Activated CD8-positive, alpha-beta T cell treated with anti-CD3 and anti-CD28 coated beads, Interleukin-2, amount 10 ng/mL, durations not matched to agents 7 days and 5 days (primary cell): ENCODE data around the gene SLC23A2. TPM values are rescaled to one million over a fixed set of nuclear protein-coding genes. Genes with fewer than 3 reads are reported as not detected.
"Not testable (repeated sequence)": the region's sequence is repeated elsewhere in the genome, so short reads cannot be mapped to it uniquely, and the experiment has no call there.

ENCODE experiments used
- ATAC-seq: fragments of 150-1000 bp; cut with Tn5 transposase; one replicate; pipeline ENCODE4 v1.10.0; 2021; ENCODE audit warnings: moderate library complexity
- CTCF ChIA-PET: fragments of 350-600 bp; sonication (Branson Sonifier 250); formaldehyde crosslinking; loops from one replicate; lab custom pipeline; 2021; ENCODE audit warnings: antibody characterized with exemption; lab: Charles Lee
- POLR2A ChIA-PET: fragments of 350-600 bp; sonication (Branson Sonifier 250); formaldehyde crosslinking; loops from one replicate; lab custom pipeline; 2021; ENCODE audit warnings: antibody characterized with exemption; lab: Charles Lee
- DNase-seq: peaks from one replicate; pipeline ENCODE4 v3.0.0-alpha.2; 2020
- H3K27ac Mint-ChIP-seq: one replicate; pipeline ENCODE4 v1.8.0; 2021; ENCODE audit warnings: mild to moderate bottlenecking, mixed read lengths
- H3K27me3 Mint-ChIP-seq: one replicate; pipeline ENCODE4 v1.8.0; 2021; ENCODE audit warnings: low read depth, mixed read lengths
- H3K36me3 Mint-ChIP-seq: one replicate; pipeline ENCODE4 v1.8.0; 2021; ENCODE audit warnings: low read depth, mixed read lengths
- H3K4me1 Mint-ChIP-seq: one replicate; pipeline ENCODE4 v1.8.0; 2021; ENCODE audit warnings: low read depth, mixed read lengths
- H3K4me3 Mint-ChIP-seq: one replicate; pipeline ENCODE4 v1.8.0; 2021; ENCODE audit warnings: mild to moderate bottlenecking, mixed read lengths
- H3K9me3 Mint-ChIP-seq: one replicate; pipeline ENCODE4 v1.8.0; 2022; ENCODE audit warnings: mixed read lengths; ENCODE audit not compliant: insufficient read depth
- total RNA-seq, 2 experiments: library from RNA; stranded (reverse); gene quantifications; one replicate each; pipeline ENCODE4 v1.2.3, GENCODE V29; 2021

The SLC23A2 gene
- total RNA-seq, 2 experiments from 2014 or later = 14.7 to 16.7 TPM

- no peaks in the 10 kb centered on the region for H3K27me3 Mint-ChIP-seq
- H3K4me3 Mint-ChIP-seq = no peak overlapping the region
- DNase-seq = no peak
- ChIA-PET CTCF (no interaction called here), POLR2A (interaction anchor here (0.6 kb wide), 1 partner anchor 42 kb away, joined by 3 read pairs; no protein-coding TSS in a partner anchor)
- no peak overlapping the region for H3K27ac Mint-ChIP-seq
- no peaks in the 10 kb centered on the region for H3K4me1 Mint-ChIP-seq
- no peak for ATAC-seq
- H3K9me3 Mint-ChIP-seq = no peaks in the 10 kb centered on the region
- peaks cover 22% of the 10 kb centered on the region for H3K36me3 Mint-ChIP-seq
Measured at GRCh38 chr20:4853757-4854560, 147.4 kb downstream of the SLC23A2 start.

- ChIA-PET POLR2A (no interaction called here), CTCF (no interaction called here)
- Mint-ChIP-seq H3K4me1 (no peaks in the 10 kb centered on the region), H3K27ac (no peak overlapping the region), H3K27me3 (no peaks in the 10 kb centered on the region), H3K36me3 (peaks cover 13% of the 10 kb centered on the region), H3K9me3 (no peaks in the 10 kb centered on the region), H3K4me3 (no peak overlapping the region)
- DNase-seq (no peak), ATAC-seq (no peak)
Measured at GRCh38 chr20:4853004-4853403, 148.3 kb downstream of the SLC23A2 start.

- Mint-ChIP-seq H3K4me1 (no peaks in the 10 kb centered on the region), H3K27me3 (peaks cover 3% of the 10 kb centered on the region), H3K4me3 (no peak overlapping the region), H3K27ac (no peak overlapping the region), H3K36me3 (peaks cover 9% of the 10 kb centered on the region), H3K9me3 (no peaks in the 10 kb centered on the region)
- ChIA-PET CTCF (interaction anchor here (0.6 kb wide), 1 partner anchor 92 kb away, joined by 3 read pairs; no protein-coding TSS in a partner anchor), POLR2A (no interaction called here)
- DNase-seq (no peak), ATAC-seq (no peak)
Measured at GRCh38 chr20:4850960-4851359, 150.3 kb downstream of the SLC23A2 start.

GRCh38 chr20:4848829-4849228, 152.5 kb downstream of the SLC23A2 start:
- H3K4me3 Mint-ChIP-seq, DNase-seq, ATAC-seq, H3K4me1 Mint-ChIP-seq, H3K9me3 Mint-ChIP-seq, CTCF ChIA-PET, H3K27me3 Mint-ChIP-seq, H3K27ac Mint-ChIP-seq, H3K36me3 Mint-ChIP-seq, POLR2A ChIA-PET: not testable (repeated sequence)

GRCh38 chr20:4848041-4848440, 153.3 kb downstream of the SLC23A2 start:
- ChIA-PET POLR2A (no interaction called here), CTCF (no interaction called here)
- DNase-seq = no peak

GRCh38 chr20:4846821-4847220, 154.5 kb downstream of the SLC23A2 start:
- ChIA-PET POLR2A (no interaction called here), CTCF (no interaction called here)
- H3K36me3 Mint-ChIP-seq = no peaks in the 10 kb centered on the region
- no peak overlapping the region for H3K27ac Mint-ChIP-seq
- ATAC-seq (no peak), DNase-seq (no peak)
- H3K27me3 Mint-ChIP-seq = peaks cover 7% of the 10 kb centered on the region
- H3K9me3 Mint-ChIP-seq = no peaks in the 10 kb centered on the region
- peaks cover 4% of the 10 kb centered on the region for H3K4me1 Mint-ChIP-seq
- no peak overlapping the region for H3K4me3 Mint-ChIP-seq

More at GRCh38 chr20:4848041-4848440, 153.3 kb downstream of the SLC23A2 start:
- Mint-ChIP-seq H3K4me3 (no peak overlapping the region), H3K27ac (no peak overlapping the region), H3K4me1 (peaks cover 4% of the 10 kb centered on the region), H3K9me3 (no peaks in the 10 kb centered on the region), H3K36me3 (no peaks in the 10 kb centered on the region), H3K27me3 (peaks cover 7% of the 10 kb centered on the region)
- no peak for ATAC-seq

GRCh38 chr20:4844751-4845465, 156.4 kb downstream of the SLC23A2 start:
- Mint-ChIP-seq H3K27me3 (peaks cover 8% of the 10 kb centered on the region), H3K4me3 (no peak overlapping the region), H3K9me3 (no peaks in the 10 kb centered on the region), H3K27ac (no peak overlapping the region), H3K4me1 (peaks cover 4% of the 10 kb centered on the region), H3K36me3 (no peaks in the 10 kb centered on the region)
- no peak for DNase-seq
- no peak for ATAC-seq
- ChIA-PET CTCF (interaction anchor here (1.9 kb wide), 1 partner anchor 105 kb away, joined by 4 read pairs; no protein-coding TSS in a partner anchor), POLR2A (no interaction called here)

GRCh38 chr20:4844325-4844724, 157.0 kb downstream of the SLC23A2 start:
- Mint-ChIP-seq H3K27ac (no peak overlapping the region), H3K4me3 (no peak overlapping the region), H3K9me3 (no peaks in the 10 kb centered on the region), H3K27me3 (peaks cover 8% of the 10 kb centered on the region), H3K36me3 (no peaks in the 10 kb centered on the region), H3K4me1 (peaks cover 4% of the 10 kb centered on the region)
- CTCF ChIA-PET = interaction anchor here (1.9 kb wide), 1 partner anchor 104 kb away, joined by 4 read pairs; no protein-coding TSS in a partner anchor
- POLR2A ChIA-PET = no interaction called here
- ATAC-seq (no peak), DNase-seq (no peak)

GRCh38 chr20:4840801-4841200, 160.5 kb downstream of the SLC23A2 start:
- no peak for ATAC-seq
- Mint-ChIP-seq H3K9me3 (no peaks in the 10 kb centered on the region), H3K36me3 (no peaks in the 10 kb centered on the region), H3K27me3 (peaks cover 14% of the 10 kb centered on the region), H3K27ac (no peak overlapping the region), H3K4me1 (peaks cover 4% of the 10 kb centered on the region), H3K4me3 (no peak overlapping the region)
- DNase-seq = no peak
- ChIA-PET POLR2A (no interaction called here), CTCF (interaction anchor here (1.3 to 1.4 kb wide), 2 partner anchors 26 to 102 kb away, joined by 3 read pairs; no protein-coding TSS in a partner anchor)

- Mint-ChIP-seq H3K4me3 (no peak overlapping the region), H3K27me3 (peaks cover 16% of the 10 kb centered on the region), H3K36me3 (no peaks in the 10 kb centered on the region), H3K4me1 (no peaks in the 10 kb centered on the region), H3K27ac (no peak overlapping the region), H3K9me3 (no peaks in the 10 kb centered on the region)
- ATAC-seq (no peak), DNase-seq (no peak)
- ChIA-PET CTCF (no interaction called here), POLR2A (no interaction called here)
Measured at GRCh38 chr20:4838526-4838925, 162.8 kb downstream of the SLC23A2 start.

GRCh38 chr20:4837760-4838159, 163.6 kb downstream of the SLC23A2 start:
- H3K36me3 Mint-ChIP-seq = no peaks in the 10 kb centered on the region
- DNase-seq (no peak), ATAC-seq (no peak)
- ChIA-PET POLR2A (no interaction called here), CTCF (no interaction called here)
- no peaks in the 10 kb centered on the region for H3K9me3 Mint-ChIP-seq
- no peak overlapping the region for H3K27ac Mint-ChIP-seq
- H3K4me1 Mint-ChIP-seq = no peaks in the 10 kb centered on the region
- H3K4me3 Mint-ChIP-seq = no peak overlapping the region
- peaks cover 16% of the 10 kb centered on the region for H3K27me3 Mint-ChIP-seq

- ATAC-seq (no peak), DNase-seq (no peak)
- Mint-ChIP-seq H3K27ac (no peak overlapping the region), H3K4me1 (no peaks in the 10 kb centered on the region), H3K36me3 (no peaks in the 10 kb centered on the region), H3K4me3 (no peak overlapping the region), H3K9me3 (no peaks in the 10 kb centered on the region), H3K27me3 (peaks cover 16% of the 10 kb centered on the region)
- ChIA-PET POLR2A (no interaction called here), CTCF (interaction anchor here (1.1 kb wide), 1 partner anchor 119 kb away, joined by 4 read pairs; no protein-coding TSS in a partner anchor)
Measured at GRCh38 chr20:4836935-4837334, 164.4 kb downstream of the SLC23A2 start.
